Activated T-helper 2 cell treated with anti-CD3 and anti-CD28 coated beads, Interferon-gamma antibody, Interleukin-2, Interleukin-4, amounts not matched to agents 10 μg/mL and 5 μg/mL and 100 μg/mL, durations not matched to agents 14 hours and 24 hours and 36 hours (primary cell): ENCODE data around the gene CHIC1. TPM values are rescaled to one million over a fixed set of nuclear protein-coding genes. Genes with fewer than 3 reads are reported as not detected.
A peak's percentile ranks its signal among the peaks of the same experiment; 100 is the strongest.
"Not testable (repeated sequence)": the region's sequence is repeated elsewhere in the genome, so short reads cannot be mapped to it uniquely, and the experiment has no call there.

Experiments used
- DNase-seq: peaks from one replicate; pipeline ENCODE4 v3.0.0; 2021; ENCODE audit warnings: low spot score
- H3K27ac Mint-ChIP-seq: one replicate; pipeline ENCODE4 v1.8.0; 2021; ENCODE audit warnings: mixed read lengths
- H3K27me3 Mint-ChIP-seq: one replicate; pipeline ENCODE4 v1.8.0; 2021; ENCODE audit warnings: low read depth, mixed read lengths
- H3K36me3 Mint-ChIP-seq: one replicate; pipeline ENCODE4 v1.8.0; 2021; ENCODE audit warnings: low read depth, mixed read lengths
- H3K4me1 Mint-ChIP-seq: one replicate; pipeline ENCODE4 v1.8.0; 2021; ENCODE audit warnings: low read depth, mixed read lengths
- H3K4me3 Mint-ChIP-seq: one replicate; pipeline ENCODE4 v1.8.0; 2021; ENCODE audit warnings: low read depth, mild to moderate bottlenecking, moderate library complexity, mixed read lengths
- H3K9me3 Mint-ChIP-seq: one replicate; pipeline ENCODE4 v1.8.0; 2021; ENCODE audit warnings: mixed read lengths
- intact Hi-C: fragments of 100-400 bp; cut with micrococcal nuclease; formaldehyde crosslinking; loops from one replicate; pipeline ENCODE4 v1.15.1; 2023
- total RNA-seq: library from RNA; stranded (reverse); gene quantifications from 2 replicates; pipeline ENCODE4 v1.2.3, GENCODE V29; 2022

CHIC1 gene
- total RNA-seq: 4.2 and 4.7 TPM in 2 replicates

- Mint-ChIP-seq H3K4me1 (peaks cover 9% of the 10 kb centered on the region), H3K27me3 (no peaks in the 10 kb centered on the region), H3K36me3 (no peaks in the 10 kb centered on the region), H3K4me3 (peak within 1 kb of the TSS; percentile 97), H3K27ac (peak within 1 kb of the TSS; percentile 95), H3K9me3 (no peaks in the 10 kb centered on the region)
- intact Hi-C loops: loop anchor here (2.0 to 5.0 kb wide), 3 partner anchors 382 to 991 kb away; partner anchors contain the start of gene HDAC8
- peak; percentile 61 for DNase-seq
Measured at GRCh38 chrX:73562984-73563737, at the start of gene CHIC1. Gene CHIC1, plus strand, starts transcription at chrX:73563197. Its CDS starts 88 bp downstream, at chrX:73563285.

DNA sequence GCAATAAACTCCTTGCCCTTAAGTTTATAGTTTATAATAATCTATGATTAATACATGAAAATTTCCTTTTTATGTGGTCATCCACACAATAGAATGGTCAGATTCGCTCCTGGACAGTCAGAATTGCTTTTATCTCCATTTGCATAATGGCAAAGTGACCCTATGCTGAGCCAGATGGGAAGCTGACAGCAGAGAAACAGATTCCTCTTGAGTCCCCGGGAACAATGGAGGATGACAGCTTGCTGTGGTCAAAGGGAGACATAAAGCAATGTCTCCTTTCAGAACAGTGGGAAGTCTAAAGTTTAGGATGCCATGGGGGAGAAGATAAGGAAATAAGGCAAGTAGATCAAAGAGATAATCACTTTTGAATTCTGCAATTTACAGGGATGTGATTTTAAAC lies 40.2 kb upstream of the CHIC1 start:
- intact Hi-C loops, H3K4me1 Mint-ChIP-seq, H3K27me3 Mint-ChIP-seq, DNase-seq, H3K27ac Mint-ChIP-seq, H3K4me3 Mint-ChIP-seq, H3K9me3 Mint-ChIP-seq, H3K36me3 Mint-ChIP-seq: not testable (repeated sequence)

GRCh38 chrX:73524906-73525305 lies 38.1 kb upstream of the CHIC1 start:
- no peak overlapping the region for H3K27ac Mint-ChIP-seq
- no peaks in the 10 kb centered on the region for H3K4me1 Mint-ChIP-seq
- H3K4me3 Mint-ChIP-seq: no peak overlapping the region
- H3K27me3 Mint-ChIP-seq: no peaks in the 10 kb centered on the region
- intact Hi-C loops: no loop called here
- DNase-seq: no peak
- peaks cover 13% of the 10 kb centered on the region for H3K9me3 Mint-ChIP-seq
- no peaks in the 10 kb centered on the region for H3K36me3 Mint-ChIP-seq

GRCh38 chrX:73525928-73526690 lies 36.9 kb upstream of the CHIC1 start:
- H3K36me3 Mint-ChIP-seq: no peaks in the 10 kb centered on the region
- no peaks in the 10 kb centered on the region for H3K4me1 Mint-ChIP-seq
- DNase-seq: no peak
- H3K4me3 Mint-ChIP-seq: no peak overlapping the region
- H3K27ac Mint-ChIP-seq: no peak overlapping the region
- intact Hi-C loops: no loop called here
- no peaks in the 10 kb centered on the region for H3K27me3 Mint-ChIP-seq
- H3K9me3 Mint-ChIP-seq: peaks cover 24% of the 10 kb centered on the region

- not testable (repeated sequence) for DNase-seq, H3K4me3 Mint-ChIP-seq
- peaks cover 48% of the 10 kb centered on the region for H3K9me3 Mint-ChIP-seq
Measured at GRCh38 chrX:73531655-73532054, 31.3 kb upstream of the CHIC1 start.

GRCh38 chrX:73556159-73556558 lies 6.8 kb upstream of the CHIC1 start:
- H3K27ac Mint-ChIP-seq: no peak overlapping the region
- no peak for DNase-seq
- no peaks in the 10 kb centered on the region for H3K4me1 Mint-ChIP-seq
- peaks cover 2% of the 10 kb centered on the region for H3K27me3 Mint-ChIP-seq
- H3K36me3 Mint-ChIP-seq: no peaks in the 10 kb centered on the region
- H3K9me3 Mint-ChIP-seq: no peaks in the 10 kb centered on the region
- intact Hi-C loops: no loop called here
- H3K4me3 Mint-ChIP-seq: no peak overlapping the region

More at GRCh38 chrX:73531655-73532054, 31.3 kb upstream of the CHIC1 start:
- H3K27me3 Mint-ChIP-seq, H3K27ac Mint-ChIP-seq, intact Hi-C loops, H3K36me3 Mint-ChIP-seq, H3K4me1 Mint-ChIP-seq: not testable (repeated sequence)

DNA sequence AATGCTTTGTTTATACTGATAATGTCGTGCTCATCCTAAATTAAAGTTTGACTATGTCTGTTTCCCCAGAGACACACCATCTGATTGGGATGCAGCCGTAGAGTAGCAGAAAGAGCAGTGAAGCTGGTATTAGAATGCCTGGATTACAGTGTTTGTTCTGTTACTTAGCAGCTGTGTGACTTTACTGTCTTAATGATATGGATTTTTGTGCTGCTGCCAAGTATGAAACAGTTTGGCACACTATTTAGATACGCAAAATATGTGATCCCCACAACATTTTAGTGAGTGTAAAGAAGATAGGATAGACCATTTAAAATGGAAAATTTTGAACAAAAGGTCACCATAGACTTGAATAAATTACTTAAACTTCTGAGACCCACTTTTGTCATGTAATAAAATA lies 1.2 kb upstream of the CHIC1 start:
- no peak for DNase-seq
- Mint-ChIP-seq H3K27me3 (no peaks in the 10 kb centered on the region), H3K4me3 (peak overlapping the region; percentile 30), H3K27ac (no peak overlapping the region), H3K36me3 (no peaks in the 10 kb centered on the region), H3K9me3 (no peaks in the 10 kb centered on the region), H3K4me1 (peaks cover 9% of the 10 kb centered on the region)
- intact Hi-C loops: loop anchor here (2.0 to 5.0 kb wide), 3 partner anchors 383 to 990 kb away; partner anchors contain the start of gene HDAC8

DNA sequence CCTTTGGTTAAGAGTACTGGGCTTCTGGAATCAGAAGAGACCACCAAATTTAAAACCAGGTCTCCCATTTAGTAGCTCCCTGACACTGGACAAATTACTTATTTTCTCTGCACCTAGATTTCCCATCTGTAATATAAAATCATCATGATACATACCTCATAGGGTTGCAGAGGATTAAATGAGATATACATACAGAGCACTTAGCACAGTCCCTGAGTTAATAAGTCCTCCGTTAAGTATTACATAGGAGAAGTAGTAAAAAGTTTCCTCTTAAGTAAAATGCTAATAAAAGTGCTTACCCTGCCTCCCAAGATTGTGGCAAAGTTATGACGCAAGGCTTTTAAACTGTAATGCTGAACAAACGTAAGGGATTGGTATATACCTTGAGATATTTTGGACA lies 539 bp upstream of the CHIC1 start:
- Mint-ChIP-seq H3K4me1 (peaks cover 9% of the 10 kb centered on the region), H3K27ac (peak overlapping the region; percentile 95), H3K4me3 (peak overlapping the region; percentile 97), H3K27me3 (no peaks in the 10 kb centered on the region), H3K9me3 (no peaks in the 10 kb centered on the region), H3K36me3 (no peaks in the 10 kb centered on the region)
- intact Hi-C loops: loop anchor here (2.0 to 5.0 kb wide), 3 partner anchors 382 to 990 kb away; partner anchors contain the start of gene HDAC8
- DNase-seq: no peak

DNA sequence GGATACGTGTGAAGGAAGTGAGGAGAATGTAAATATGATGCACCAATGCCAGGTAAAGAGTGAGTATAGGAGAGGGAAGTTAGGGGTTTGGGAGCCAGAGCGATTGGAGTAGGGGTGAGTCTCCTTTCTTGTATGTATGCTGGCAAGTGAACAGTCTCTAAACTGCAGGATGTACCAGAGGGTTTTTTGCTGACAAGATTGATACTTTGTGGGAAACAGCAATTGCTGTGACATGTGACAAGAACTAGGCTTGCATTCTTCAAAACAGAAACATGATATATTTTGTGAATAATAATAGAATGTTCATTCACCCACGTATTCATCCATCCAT lies 706 bp downstream of the CHIC1 start:
- Mint-ChIP-seq H3K27ac (peak overlapping the region; percentile 95), H3K36me3 (no peaks in the 10 kb centered on the region), H3K27me3 (no peaks in the 10 kb centered on the region), H3K4me3 (peak overlapping the region; percentile 97), H3K9me3 (no peaks in the 10 kb centered on the region), H3K4me1 (peaks cover 9% of the 10 kb centered on the region)
- intact Hi-C loops: loop anchor here (2.0 to 5.0 kb wide), 3 partner anchors 381 to 991 kb away; partner anchors contain the start of gene HDAC8
- DNase-seq: no peak

DNA sequence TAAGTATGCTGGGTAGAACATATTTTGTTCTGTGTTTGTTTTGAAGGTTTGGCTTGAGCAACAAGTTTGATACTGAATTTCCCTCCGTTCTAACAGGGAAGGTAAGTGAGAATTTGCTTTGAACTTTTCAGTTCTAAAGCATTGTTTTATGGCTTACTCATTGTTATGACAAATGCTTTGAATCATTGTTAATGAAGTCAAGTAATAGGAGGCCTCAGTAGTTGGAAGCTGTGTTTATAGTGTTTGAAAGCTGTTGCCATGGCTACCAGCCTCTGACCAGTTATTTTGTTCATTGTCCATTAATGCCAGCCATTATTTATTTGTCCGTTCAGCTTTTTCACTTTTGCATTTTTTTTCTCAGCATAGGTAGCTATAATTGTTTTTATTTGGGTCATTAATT lies 14.4 kb downstream of the CHIC1 start:
- no peaks in the 10 kb centered on the region for H3K27me3 Mint-ChIP-seq
- peaks cover 4% of the 10 kb centered on the region for H3K36me3 Mint-ChIP-seq
- no peak overlapping the region for H3K4me3 Mint-ChIP-seq
- DNase-seq: no peak
- H3K9me3 Mint-ChIP-seq: no peaks in the 10 kb centered on the region
- H3K4me1 Mint-ChIP-seq: peaks cover 4% of the 10 kb centered on the region
- H3K27ac Mint-ChIP-seq: no peak overlapping the region
- intact Hi-C loops: no loop called here

- peaks cover 8% of the 10 kb centered on the region for H3K36me3 Mint-ChIP-seq
- H3K27me3 Mint-ChIP-seq: no peaks in the 10 kb centered on the region
- H3K4me3 Mint-ChIP-seq: no peak overlapping the region
- peaks cover 4% of the 10 kb centered on the region for H3K4me1 Mint-ChIP-seq
- no peaks in the 10 kb centered on the region for H3K9me3 Mint-ChIP-seq
- no peak overlapping the region for H3K27ac Mint-ChIP-seq
- DNase-seq: no peak
- intact Hi-C loops: no loop called here
Measured at GRCh38 chrX:73581002-73581628, 18.1 kb downstream of the CHIC1 start.

DNA sequence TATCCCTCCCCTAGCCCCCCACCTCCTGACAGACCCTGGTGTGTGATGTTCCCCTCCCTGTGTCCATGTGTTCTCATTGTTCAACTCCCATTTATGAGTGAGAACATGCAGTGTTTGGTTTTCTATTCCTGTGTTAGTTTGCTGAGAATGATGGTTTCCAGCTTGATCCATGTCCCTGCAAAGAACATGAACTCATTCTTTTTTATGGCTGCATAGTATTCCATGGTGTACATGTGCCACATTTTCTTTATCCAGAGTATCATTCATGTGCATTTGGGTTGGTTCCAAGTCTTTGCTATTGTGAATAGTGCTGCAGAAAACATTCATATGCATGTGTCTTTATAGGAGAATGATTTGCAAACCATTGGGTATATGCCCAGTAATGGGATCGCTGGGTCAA lies 34.8 kb downstream of the CHIC1 start:
- H3K4me3 Mint-ChIP-seq, H3K27me3 Mint-ChIP-seq, H3K27ac Mint-ChIP-seq, H3K9me3 Mint-ChIP-seq, H3K4me1 Mint-ChIP-seq, intact Hi-C loops, DNase-seq: not testable (repeated sequence)
- peaks cover 25% of the 10 kb centered on the region for H3K36me3 Mint-ChIP-seq

DNA sequence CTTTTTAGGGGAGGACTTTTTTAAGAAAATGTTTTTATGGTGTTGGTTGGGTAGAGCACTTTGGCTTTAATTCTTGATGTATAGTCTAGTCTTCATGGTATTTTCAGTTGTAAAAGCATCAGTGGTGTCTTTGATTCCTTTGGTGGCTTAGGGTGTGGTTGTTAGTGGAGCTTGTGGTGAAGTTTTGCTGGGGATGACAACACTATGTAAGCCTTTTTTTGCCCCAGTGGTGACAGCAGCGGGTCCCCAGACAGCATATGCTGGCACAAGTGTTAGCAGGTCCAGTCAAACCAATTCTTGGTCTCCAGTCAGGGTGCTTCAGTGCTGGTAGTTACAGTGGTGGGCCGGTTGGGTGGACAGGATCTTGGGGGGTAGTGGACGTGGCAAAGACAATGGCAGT lies 52.0 kb downstream of the CHIC1 start:
- H3K27ac Mint-ChIP-seq: no peak overlapping the region
- no peak for DNase-seq
- H3K36me3 Mint-ChIP-seq: peaks cover 11% of the 10 kb centered on the region
- H3K4me1 Mint-ChIP-seq: peaks cover 5% of the 10 kb centered on the region
- no peaks in the 10 kb centered on the region for H3K27me3 Mint-ChIP-seq
- peaks cover 32% of the 10 kb centered on the region for H3K9me3 Mint-ChIP-seq
- intact Hi-C loops: no loop called here
- H3K4me3 Mint-ChIP-seq: no peak overlapping the region
